SU-DHL-6 (cell line): ENCODE data around the gene CORO2A.

ENCODE experiments used
- CTCF ChIP-seq: fragments of 200-600 bp; sonication (generic); IDR thresholded peaks from one replicate; pipeline ENCODE4 v1.5.1; 2017; ENCODE audit warnings: antibody characterized with exemption, mild to moderate bottlenecking, low read length, moderate library complexity; ENCODE audit not compliant: insufficient read depth, poor library complexity, severe bottlenecking
- EZH2phosphoT487 ChIP-seq: fragments of 200-600 bp; sonication (generic), shearing (Covaris generic); conservative IDR thresholded peaks from 2 replicates; pipeline ENCODE4 v1.6.1; 2018; ENCODE audit warnings: mild to moderate bottlenecking, antibody characterized with exemption, low read length, moderate library complexity, mixed read lengths

GRCh38 chr9:98108531-98109031 lies 83.9 kb downstream of the CORO2A start:
- TF ChIP-seq CTCF = no peak
- no peak for TF ChIP-seq EZH2phosphoT487
